ENCODE data around the gene TLR5.

DNA sequence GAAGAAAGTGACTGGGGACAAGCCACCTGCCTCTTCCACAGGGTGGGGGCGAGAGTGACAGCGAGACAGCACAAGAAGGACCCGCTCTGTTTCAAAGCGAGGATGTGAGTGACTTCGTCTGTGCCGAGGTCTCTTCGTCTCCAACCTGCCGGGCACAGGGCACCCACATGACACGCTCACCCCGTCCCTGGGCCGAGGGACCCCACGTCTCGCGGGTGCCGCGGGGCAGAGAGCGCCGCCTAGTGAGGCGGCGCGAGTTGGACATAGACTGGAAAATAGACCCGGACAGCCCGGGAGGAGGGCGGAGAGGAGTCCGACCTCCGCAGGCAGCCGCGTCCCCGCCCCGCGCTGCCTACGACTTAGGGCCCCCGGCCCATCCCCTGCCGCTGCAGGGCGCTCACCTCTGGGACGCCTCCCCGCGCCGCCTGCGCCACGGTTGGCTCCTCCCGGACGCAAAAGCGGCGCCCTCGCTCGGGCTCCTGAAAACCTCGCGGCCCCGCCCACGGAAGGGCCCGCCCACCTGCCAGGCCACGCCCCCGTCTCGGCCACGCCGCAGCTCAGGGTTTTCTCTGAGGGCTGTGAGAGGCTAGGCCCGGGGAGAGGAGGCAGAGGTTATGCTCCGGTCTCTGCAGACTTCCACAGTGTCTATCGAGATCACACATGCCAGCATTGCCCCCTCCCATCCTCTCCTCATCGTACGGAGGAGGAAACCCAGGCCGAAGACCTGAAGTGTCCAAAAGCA, at the start of gene TLR5:
- TF ChIP-seq CTCF (IDR thresholded peaks at IDR 0.05), result peak; percentile 93
- no peak for TF ChIP-seq POLR2AphosphoS5 (IDR thresholded peaks at IDR 0.05; ENCODE audit: low read depth, low read length)

Measured in Panc1 (cell line).